ENCODE data around the gene ATG4D. TPM values are rescaled to one million over a fixed set of nuclear protein-coding genes. Genes with fewer than 3 reads are reported as not detected.

Gene ATG4D
- total RNA-seq, 2 donors from 2014 or later, result 47.1 to 61.2 TPM

GRCh38 chr19:10502524-10503001 lies 41.1 kb upstream of the ATG4D start:
- H3K27me3 ChIP-seq, result no peaks in the 10 kb centered on the region
- H3K27ac ChIP-seq, result peak overlapping the region; percentile 99
- no peak for TF ChIP-seq CTCF (IDR thresholded peaks at IDR 0.05)
- H3K36me3 ChIP-seq, result peaks cover 19% of the 10 kb centered on the region
- H3K4me3 ChIP-seq, result peak overlapping the region; percentile 99
- H3K4me1 ChIP-seq, result peaks cover 0 to 36% of the 10 kb centered on the region in 2 donors
- no peaks in the 10 kb centered on the region for H3K9me3 ChIP-seq
- peak; percentile 93 for DNase-seq (ENCODE audit: low spot score)

DNA sequence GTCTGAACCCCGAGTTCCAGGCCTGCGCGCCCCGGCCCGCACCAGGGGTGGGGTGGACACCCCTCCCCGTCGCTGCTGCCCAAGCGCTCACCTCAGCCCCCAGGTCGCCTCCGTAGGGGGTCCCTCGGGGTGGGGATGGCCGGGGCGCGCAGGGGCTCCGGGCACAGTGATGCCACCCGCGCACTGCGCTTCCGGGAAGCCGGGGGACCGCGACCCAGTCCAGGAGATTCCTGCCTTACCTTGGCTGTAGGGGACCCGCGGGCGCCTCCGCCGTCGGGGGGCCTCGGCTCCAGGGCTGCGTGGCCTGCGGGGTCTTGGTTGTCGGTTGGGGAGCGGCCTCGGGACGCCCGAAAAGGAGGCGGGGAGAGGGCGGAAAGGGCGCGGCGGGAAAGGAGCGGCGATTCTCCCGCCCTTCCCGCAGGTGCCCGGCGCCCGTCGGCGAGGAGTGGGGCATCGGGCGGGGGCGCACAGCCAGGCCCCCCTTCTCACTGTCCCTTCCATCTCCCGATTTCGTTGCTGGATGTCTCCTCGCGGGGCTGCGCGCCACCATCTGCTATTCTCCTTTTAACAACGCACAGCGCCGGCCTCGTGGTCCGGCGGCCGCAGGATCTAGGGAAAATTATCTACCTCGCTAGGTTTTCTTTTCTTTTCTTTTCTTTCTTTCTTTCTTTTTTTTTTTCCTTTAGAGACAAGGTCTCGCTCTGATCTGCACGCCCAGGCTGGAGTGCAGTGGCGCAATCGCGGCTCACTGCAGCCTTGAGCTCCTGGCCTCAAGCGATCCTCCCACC lies 40.5 kb upstream of the ATG4D start, which contains the start of gene KEAP1:
TSS of gene KEAP1 (minus strand) at position 355 of the 788 bp plus-strand sequence. CDS start 3,323 bp downstream, outside the sequence.
- peaks cover 0 to 36% of the 10 kb centered on the region in 2 donors for H3K4me1 ChIP-seq

DNA sequence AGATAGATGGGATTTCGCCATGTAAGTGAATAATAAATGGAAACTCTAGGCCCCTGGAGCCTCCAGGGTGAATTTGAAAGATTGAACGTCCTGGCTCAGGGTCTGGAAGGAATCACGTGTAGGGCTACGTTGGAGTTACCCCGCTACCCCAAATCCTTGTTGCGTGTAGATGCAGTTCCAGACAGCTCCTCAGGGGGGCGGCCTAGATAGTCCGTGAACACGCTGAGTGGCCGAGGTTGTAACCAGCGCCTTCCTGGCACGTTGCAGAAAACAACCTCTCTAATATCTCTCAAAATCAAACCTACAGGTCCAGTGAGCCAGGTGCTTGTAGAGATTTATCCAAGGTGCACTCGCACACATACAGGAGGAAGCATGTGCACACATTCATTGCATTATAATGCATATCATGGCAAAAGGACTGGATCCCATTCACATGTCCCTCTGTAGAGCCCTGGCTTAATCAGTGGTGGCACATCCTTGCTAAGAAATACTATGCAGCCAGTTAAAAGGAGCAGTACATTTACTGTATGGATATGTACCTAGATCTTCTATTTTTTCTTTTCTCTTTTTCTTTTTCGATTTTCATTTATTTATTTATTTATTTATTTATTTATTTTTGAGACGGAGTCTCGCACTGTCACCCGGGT lies 38.0 kb upstream of the ATG4D start:
- H3K4me1 ChIP-seq, result peaks cover 0 to 11% of the 10 kb centered on the region in 2 donors
- DNase-seq (ENCODE audit: low spot score), result peak; percentile 76
- no peak overlapping the region for H3K4me3 ChIP-seq
- no peaks in the 10 kb centered on the region for H3K27me3 ChIP-seq
- H3K9me3 ChIP-seq, result no peaks in the 10 kb centered on the region
- peak; percentile 61 to 82 for TF ChIP-seq CTCF (IDR thresholded peaks at IDR 0.05)
- H3K36me3 ChIP-seq, result no peaks in the 10 kb centered on the region
- H3K27ac ChIP-seq, result no peak overlapping the region

More for the DNA sequence above, 40.5 kb upstream of the ATG4D start, which contains the start of gene KEAP1:
- H3K27me3 ChIP-seq, result no peaks in the 10 kb centered on the region
- TF ChIP-seq CTCF (IDR thresholded peaks at IDR 0.05), result no peak
- peak; percentile 60 for DNase-seq (ENCODE audit: low spot score)
- peaks cover 18% of the 10 kb centered on the region for H3K36me3 ChIP-seq
- peak within 1 kb of the TSS; percentile 99 for H3K27ac ChIP-seq
- H3K9me3 ChIP-seq, result no peaks in the 10 kb centered on the region
- peak within 1 kb of the TSS; percentile 99 for H3K4me3 ChIP-seq

- no peaks in the 10 kb centered on the region for H3K4me1 ChIP-seq
- H3K9me3 ChIP-seq, result no peaks in the 10 kb centered on the region
- DNase-seq (ENCODE audit: low spot score), result no peak
- H3K36me3 ChIP-seq, result no peaks in the 10 kb centered on the region
- H3K27ac ChIP-seq, result no peak overlapping the region
- no peak for TF ChIP-seq CTCF (IDR thresholded peaks at IDR 0.05)
- no peaks in the 10 kb centered on the region for H3K27me3 ChIP-seq
- H3K4me3 ChIP-seq, result no peak overlapping the region
Observed at GRCh38 chr19:10508036-10508435, 35.7 kb upstream of the ATG4D start.

DNA sequence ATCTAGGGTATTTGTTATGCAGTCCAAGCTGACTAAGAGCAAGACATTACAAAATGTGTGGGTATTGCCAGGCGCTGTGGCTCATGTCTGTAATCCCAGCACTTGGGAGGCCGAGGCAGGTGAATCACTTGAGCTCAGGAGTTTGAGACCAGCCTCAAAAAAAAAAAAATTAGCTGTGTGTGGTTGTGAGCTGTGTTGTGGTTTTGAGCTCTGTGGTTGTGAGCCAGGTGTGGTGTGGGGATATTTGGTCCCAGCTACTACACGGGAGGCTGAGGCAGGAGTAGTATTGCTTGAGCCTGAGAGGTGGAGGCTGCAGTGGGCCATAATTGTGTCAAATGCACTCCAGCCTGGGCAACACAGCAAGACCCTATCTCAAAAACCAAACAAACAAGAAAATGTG lies 35.0 kb upstream of the ATG4D start:
- no peak for DNase-seq (ENCODE audit: low spot score)
- H3K27me3 ChIP-seq, result peaks cover 0 to under 1% of the 10 kb centered on the region in 2 donors
- no peaks in the 10 kb centered on the region for H3K4me1 ChIP-seq
- no peaks in the 10 kb centered on the region for H3K36me3 ChIP-seq
- H3K27ac ChIP-seq, result no peak overlapping the region
- no peak overlapping the region for H3K4me3 ChIP-seq
- TF ChIP-seq CTCF (IDR thresholded peaks at IDR 0.05), result no peak
- no peaks in the 10 kb centered on the region for H3K9me3 ChIP-seq

Data from right atrium auricular region (tissue), 2 donors.